Activated naive CD8-positive, alpha-beta T cell treated with anti-CD3 and anti-CD28 coated beads, Interleukin-2, amount 10 ng/mL, durations not matched to agents 7 days and 5 days (primary cell): ENCODE data around the gene SCAP. TPM values are rescaled to one million over a fixed set of nuclear protein-coding genes. Genes with fewer than 3 reads are reported as not detected.
A peak's percentile ranks its signal among the peaks of the same experiment; 100 is the strongest.

ENCODE experiments used
- ATAC-seq: fragments of 150-1000 bp; cut with Tn5 transposase; one replicate; pipeline ENCODE4 v1.10.0; 2021; ENCODE audit warnings: low read depth, moderate library complexity
- POLR2A ChIA-PET: fragments of 350-600 bp; sonication (Branson Sonifier 250); formaldehyde crosslinking; loops from one replicate; lab custom pipeline; 2021; ENCODE audit warnings: antibody characterized with exemption; lab: Charles Lee
- DNase-seq: peaks from one replicate; pipeline ENCODE4 v3.0.0; 2021
- H3K27ac Mint-ChIP-seq: one replicate; pipeline ENCODE4 v1.8.0; 2022; ENCODE audit warnings: mild to moderate bottlenecking, mixed read lengths
- H3K27me3 Mint-ChIP-seq: one replicate; pipeline ENCODE4 v1.8.0; 2022; ENCODE audit warnings: mild to moderate bottlenecking, moderate library complexity, mixed read lengths
- H3K36me3 Mint-ChIP-seq: one replicate; pipeline ENCODE4 v1.8.0; 2021; ENCODE audit warnings: mild to moderate bottlenecking, mixed read lengths
- H3K4me1 Mint-ChIP-seq: one replicate; pipeline ENCODE4 v1.8.0; 2021; ENCODE audit warnings: mixed read lengths
- H3K4me3 Mint-ChIP-seq: one replicate; pipeline ENCODE4 v1.8.0; 2022; ENCODE audit warnings: mild to moderate bottlenecking, moderate library complexity, mixed read lengths
- H3K9me3 Mint-ChIP-seq: one replicate; pipeline ENCODE4 v1.8.0; 2021; ENCODE audit warnings: mixed read lengths
- total RNA-seq, 2 experiments: library from RNA; stranded (reverse); gene quantifications; one replicate each; pipeline ENCODE4 v1.2.3, GENCODE V29; 2021

Gene SCAP
- total RNA-seq, 2 experiments from 2014 or later, result 73.5 to 80.1 TPM

DNA sequence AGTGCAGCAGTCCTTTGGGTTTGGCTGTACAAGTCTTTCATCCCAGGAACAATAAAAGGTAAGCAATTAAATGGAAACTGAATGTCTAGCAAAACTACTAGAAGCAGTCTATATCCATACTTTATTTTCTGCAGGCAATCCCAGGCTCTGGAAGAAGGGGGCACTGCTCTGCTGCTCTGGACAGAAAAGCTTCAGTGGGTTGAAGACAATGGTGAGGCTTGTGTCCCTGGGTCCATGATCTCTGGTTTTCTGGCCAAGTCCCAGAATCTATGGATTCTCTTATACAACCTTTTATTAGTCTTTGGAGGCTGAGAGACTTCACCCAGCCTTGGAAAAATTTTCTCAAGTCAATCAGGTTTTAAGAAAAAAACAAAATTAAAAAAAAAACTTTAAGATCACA, 35.6 kb downstream of the SCAP start:
- H3K4me3 Mint-ChIP-seq, result no peak overlapping the region
- ATAC-seq (no peak), DNase-seq (no peak)
- peaks cover 1% of the 10 kb centered on the region for H3K4me1 Mint-ChIP-seq
- no peaks in the 10 kb centered on the region for H3K9me3 Mint-ChIP-seq
- POLR2A ChIA-PET, result no interaction called here
- peaks cover 21% of the 10 kb centered on the region for H3K36me3 Mint-ChIP-seq
- H3K27me3 Mint-ChIP-seq, result no peaks in the 10 kb centered on the region
- no peak overlapping the region for H3K27ac Mint-ChIP-seq

- peaks cover 12% of the 10 kb centered on the region for H3K4me1 Mint-ChIP-seq
- H3K27me3 Mint-ChIP-seq, result no peaks in the 10 kb centered on the region
- ATAC-seq, result no peak
- POLR2A ChIA-PET, result interaction anchor here (0.8 kb wide), 1 partner anchor 11 kb away, joined by 3 read pairs; no protein-coding TSS in a partner anchor
- no peak overlapping the region for H3K27ac Mint-ChIP-seq
- peaks cover 34% of the 10 kb centered on the region for H3K36me3 Mint-ChIP-seq
- no peaks in the 10 kb centered on the region for H3K9me3 Mint-ChIP-seq
- no peak overlapping the region for H3K4me3 Mint-ChIP-seq
- no peak for DNase-seq
Measured at GRCh38 chr3:47436180-47436579, 39.6 kb downstream of the SCAP start.

GRCh38 chr3:47434849-47435248, 40.9 kb downstream of the SCAP start:
- H3K4me3 Mint-ChIP-seq, result no peak overlapping the region
- ATAC-seq, result no peak
- H3K9me3 Mint-ChIP-seq, result no peaks in the 10 kb centered on the region
- POLR2A ChIA-PET, result no interaction called here
- peaks cover 12% of the 10 kb centered on the region for H3K4me1 Mint-ChIP-seq
- H3K27me3 Mint-ChIP-seq, result no peaks in the 10 kb centered on the region
- no peak for DNase-seq
- H3K36me3 Mint-ChIP-seq, result peaks cover 28% of the 10 kb centered on the region
- H3K27ac Mint-ChIP-seq, result no peak overlapping the region

GRCh38 chr3:47433796-47434195, 41.9 kb downstream of the SCAP start:
- Mint-ChIP-seq H3K27me3 (no peaks in the 10 kb centered on the region), H3K36me3 (peaks cover 23% of the 10 kb centered on the region), H3K4me3 (no peak overlapping the region), H3K27ac (peak overlapping the region; percentile 29), H3K9me3 (no peaks in the 10 kb centered on the region), H3K4me1 (peaks cover 12% of the 10 kb centered on the region)
- ATAC-seq, result no peak
- POLR2A ChIA-PET, result no interaction called here
- no peak for DNase-seq

DNA sequence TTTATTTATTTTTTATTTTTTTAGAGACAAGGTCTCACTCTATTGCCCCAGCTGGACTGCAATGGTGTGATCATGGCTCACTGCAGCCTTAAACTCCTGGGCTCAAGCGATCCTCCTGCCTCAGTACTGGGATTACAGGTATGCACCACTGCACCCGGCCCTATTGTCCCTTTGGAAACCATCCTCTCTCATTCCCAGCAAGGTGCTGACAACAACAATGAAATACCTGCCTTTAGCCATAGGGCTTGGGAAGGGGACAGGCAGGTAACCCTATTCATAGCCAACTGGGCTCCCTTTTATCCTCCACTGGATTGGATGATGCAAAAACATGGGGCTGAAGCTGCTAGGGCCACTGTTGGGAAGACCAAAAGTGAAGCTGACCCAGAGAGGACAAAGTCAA, 43.1 kb downstream of the SCAP start:
- H3K4me1 Mint-ChIP-seq, result peaks cover 12% of the 10 kb centered on the region
- DNase-seq, result no peak
- POLR2A ChIA-PET, result interaction anchor here (0.6 kb wide), 1 partner anchor 50 kb away, joined by 5 read pairs; no protein-coding TSS in a partner anchor
- no peak overlapping the region for H3K27ac Mint-ChIP-seq
- no peaks in the 10 kb centered on the region for H3K27me3 Mint-ChIP-seq
- no peak for ATAC-seq
- H3K4me3 Mint-ChIP-seq, result no peak overlapping the region
- H3K9me3 Mint-ChIP-seq, result no peaks in the 10 kb centered on the region
- H3K36me3 Mint-ChIP-seq, result peaks cover 21% of the 10 kb centered on the region

DNA sequence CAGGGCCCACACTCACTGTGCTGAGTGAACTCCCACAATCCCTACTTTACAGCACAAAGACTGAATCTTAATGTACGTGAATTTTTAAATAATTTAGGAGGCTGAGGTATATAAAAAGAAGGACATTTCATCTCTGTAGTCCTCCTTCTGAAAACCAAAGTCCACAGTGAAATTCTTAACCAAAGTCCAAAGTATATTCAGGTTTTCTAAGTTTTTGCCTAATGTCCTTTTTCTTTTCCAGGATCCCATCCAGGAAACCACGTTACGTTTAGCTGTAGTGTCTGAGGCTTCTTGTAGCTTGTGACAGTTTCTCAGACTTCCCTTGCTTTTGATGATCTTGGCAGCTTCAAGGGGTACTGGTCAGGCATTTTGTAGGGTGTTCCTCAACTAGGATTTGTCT, 44.5 kb downstream of the SCAP start:
- Mint-ChIP-seq H3K36me3 (peaks cover 21% of the 10 kb centered on the region), H3K4me3 (no peak overlapping the region), H3K27me3 (no peaks in the 10 kb centered on the region), H3K4me1 (peaks cover 12% of the 10 kb centered on the region), H3K27ac (no peak overlapping the region), H3K9me3 (no peaks in the 10 kb centered on the region)
- no peak for ATAC-seq
- POLR2A ChIA-PET, result no interaction called here
- DNase-seq, result no peak

GRCh38 chr3:47430606-47431005, 45.1 kb downstream of the SCAP start:
- H3K9me3 Mint-ChIP-seq, result no peaks in the 10 kb centered on the region
- H3K4me3 Mint-ChIP-seq, result no peak overlapping the region
- no peaks in the 10 kb centered on the region for H3K27me3 Mint-ChIP-seq
- peaks cover 12% of the 10 kb centered on the region for H3K4me1 Mint-ChIP-seq
- ATAC-seq (no peak), DNase-seq (no peak)
- H3K27ac Mint-ChIP-seq, result no peak overlapping the region
- H3K36me3 Mint-ChIP-seq, result peaks cover 21% of the 10 kb centered on the region
- POLR2A ChIA-PET, result no interaction called here

DNA sequence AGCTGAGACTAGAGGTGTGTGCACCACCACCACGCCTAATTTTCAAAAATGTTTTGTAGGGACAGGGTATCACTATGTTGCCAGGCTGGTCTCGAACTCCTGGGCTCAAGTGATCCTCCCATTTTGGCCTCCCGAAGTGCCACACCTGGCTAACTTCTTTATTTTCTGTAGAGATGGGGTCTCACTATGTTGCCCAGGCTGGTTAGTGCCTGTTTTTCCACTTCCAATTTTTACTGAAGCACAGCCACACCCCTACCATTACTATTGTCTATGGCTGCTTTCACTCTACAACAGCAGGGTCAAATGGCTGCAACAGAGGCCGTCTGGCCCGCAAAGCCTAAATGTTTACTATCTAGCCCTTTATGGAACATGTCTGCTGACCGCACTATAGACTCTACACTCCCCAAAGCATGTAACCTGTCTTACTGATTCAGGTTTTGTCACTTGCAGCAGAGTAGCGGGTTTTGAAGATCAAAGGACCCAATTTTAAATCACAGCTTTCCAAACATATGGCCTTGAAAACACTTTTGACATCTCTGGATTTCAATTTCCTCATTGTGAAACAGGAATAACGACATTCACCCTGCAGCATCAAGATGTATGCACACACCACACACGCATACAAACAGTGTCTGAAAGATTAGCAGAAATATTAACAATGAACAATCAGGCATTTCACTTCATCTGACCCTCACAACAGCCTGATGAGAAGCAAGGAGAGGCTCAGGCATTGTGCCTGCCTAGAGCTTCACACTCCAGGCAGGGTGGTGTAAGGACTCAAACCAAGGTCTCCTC, 46.1 kb downstream of the SCAP start:
- Mint-ChIP-seq H3K9me3 (no peaks in the 10 kb centered on the region), H3K4me3 (no peak overlapping the region), H3K27ac (no peak overlapping the region), H3K36me3 (peaks cover 21% of the 10 kb centered on the region), H3K27me3 (no peaks in the 10 kb centered on the region), H3K4me1 (peaks cover 10% of the 10 kb centered on the region)
- DNase-seq, result no peak
- POLR2A ChIA-PET, result no interaction called here
- no peak for ATAC-seq

GRCh38 chr3:47428662-47429061, 47.1 kb downstream of the SCAP start:
- POLR2A ChIA-PET, result no interaction called here

GRCh38 chr3:47427866-47428265, 47.9 kb downstream of the SCAP start:
- peaks cover 2% of the 10 kb centered on the region for H3K4me1 Mint-ChIP-seq
- H3K27me3 Mint-ChIP-seq, result no peaks in the 10 kb centered on the region
- H3K27ac Mint-ChIP-seq, result no peak overlapping the region
- H3K36me3 Mint-ChIP-seq, result peaks cover 7% of the 10 kb centered on the region
- H3K4me3 Mint-ChIP-seq, result no peak overlapping the region
- POLR2A ChIA-PET, result no interaction called here
- DNase-seq, result no peak
- no peak for ATAC-seq
- no peaks in the 10 kb centered on the region for H3K9me3 Mint-ChIP-seq

More at GRCh38 chr3:47428662-47429061, 47.1 kb downstream of the SCAP start:
- H3K9me3 Mint-ChIP-seq, result no peaks in the 10 kb centered on the region
- no peak overlapping the region for H3K4me3 Mint-ChIP-seq
- ATAC-seq (no peak), DNase-seq (no peak)
- H3K27ac Mint-ChIP-seq, result no peak overlapping the region
- H3K27me3 Mint-ChIP-seq, result no peaks in the 10 kb centered on the region
- peaks cover 4% of the 10 kb centered on the region for H3K4me1 Mint-ChIP-seq
- peaks cover 12% of the 10 kb centered on the region for H3K36me3 Mint-ChIP-seq

DNA sequence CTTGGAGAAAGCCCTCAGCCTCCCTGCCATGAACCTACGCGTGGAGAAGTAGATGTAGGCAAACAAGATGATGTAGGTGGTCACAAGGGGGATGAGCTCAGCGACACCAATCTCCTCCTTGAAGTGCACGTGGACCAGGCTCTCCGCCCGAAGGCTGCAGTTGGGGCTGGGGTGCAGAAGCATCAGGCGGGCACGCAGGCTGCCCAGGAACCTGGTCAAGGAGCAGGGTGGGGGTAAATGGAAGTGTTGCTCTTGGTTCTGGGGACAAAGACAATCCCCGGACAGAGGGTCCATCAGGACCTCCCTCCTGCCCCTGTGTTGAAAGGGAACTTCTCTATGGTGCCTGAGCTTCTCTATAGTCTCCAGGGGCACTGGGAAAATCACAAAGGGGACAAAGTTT, 49.8 kb downstream of the SCAP start:
- Mint-ChIP-seq H3K9me3 (no peaks in the 10 kb centered on the region), H3K36me3 (peaks cover 5% of the 10 kb centered on the region), H3K27me3 (no peaks in the 10 kb centered on the region), H3K4me1 (peaks cover 11% of the 10 kb centered on the region), H3K4me3 (no peak overlapping the region), H3K27ac (no peak overlapping the region)
- POLR2A ChIA-PET, result interaction anchor here (1.7 kb wide), 1 partner anchor 11 kb away, joined by 3 read pairs; no protein-coding TSS in a partner anchor
- no peak for ATAC-seq
- DNase-seq, result no peak

- Mint-ChIP-seq H3K4me1 (peaks cover 14% of the 10 kb centered on the region), H3K27me3 (no peaks in the 10 kb centered on the region), H3K27ac (no peak overlapping the region), H3K36me3 (peaks cover 5% of the 10 kb centered on the region), H3K9me3 (no peaks in the 10 kb centered on the region), H3K4me3 (no peak overlapping the region)
- POLR2A ChIA-PET, result interaction anchor here (1.0 to 1.7 kb wide), 2 partner anchors 11 to 74 kb away, joined by 3 read pairs; no protein-coding TSS in a partner anchor
- DNase-seq, result no peak
- no peak for ATAC-seq
Measured at GRCh38 chr3:47425383-47425778, 50.4 kb downstream of the SCAP start.

DNA sequence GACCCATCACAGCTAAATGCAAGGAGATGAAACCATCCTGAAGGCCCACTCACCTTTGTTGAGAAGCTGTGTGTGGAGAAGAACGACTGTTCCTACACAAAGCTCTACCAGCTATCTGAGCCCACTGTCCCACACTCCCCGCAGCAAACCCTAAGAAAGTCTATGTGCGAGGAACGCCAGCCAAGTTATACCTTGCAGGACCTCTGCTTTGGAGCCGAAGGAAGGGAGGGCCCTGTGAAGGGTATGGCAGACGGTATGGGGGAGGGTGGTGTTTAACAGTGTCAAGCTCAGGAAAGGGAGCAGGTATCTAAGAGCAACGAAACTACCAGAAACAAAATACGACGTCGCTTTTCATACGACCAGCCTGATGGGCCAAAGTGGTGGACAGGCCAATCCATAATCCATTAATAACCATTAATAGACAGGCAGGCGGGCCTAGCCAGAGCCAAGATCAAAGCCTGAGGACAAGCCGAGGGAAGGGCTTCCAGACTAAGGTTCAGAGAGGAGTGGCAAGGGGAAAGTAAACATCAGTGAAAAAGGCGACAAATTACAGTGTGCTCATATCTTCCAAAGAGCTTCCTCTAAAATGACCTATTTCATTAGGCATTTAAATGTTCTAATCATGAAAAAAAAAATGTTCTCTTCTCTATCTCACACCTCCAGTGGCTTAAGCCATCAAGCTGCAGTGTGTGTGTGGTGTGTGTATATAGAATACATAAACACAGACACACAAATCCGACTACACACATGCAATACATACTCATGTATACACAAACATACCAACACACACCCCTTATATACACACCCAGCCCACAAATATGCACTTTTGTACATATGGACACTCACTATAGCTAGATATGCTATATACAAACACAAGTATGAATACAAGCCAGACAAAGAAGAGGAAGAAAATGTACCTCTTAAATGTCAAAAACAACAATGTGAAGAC, 51.0 kb downstream of the SCAP start:
- peaks cover 14% of the 10 kb centered on the region for H3K4me1 Mint-ChIP-seq
- DNase-seq (no peak), ATAC-seq (no peak)
- no peak overlapping the region for H3K27ac Mint-ChIP-seq
- no peaks in the 10 kb centered on the region for H3K9me3 Mint-ChIP-seq
- no peaks in the 10 kb centered on the region for H3K27me3 Mint-ChIP-seq
- POLR2A ChIA-PET, result interaction anchor here (1.0 to 1.7 kb wide), 2 partner anchors 12 to 75 kb away, joined by 3 read pairs; no protein-coding TSS in a partner anchor
- no peak overlapping the region for H3K4me3 Mint-ChIP-seq
- peaks cover 5% of the 10 kb centered on the region for H3K36me3 Mint-ChIP-seq
